HPDE6-E6E7 (cell line): ENCODE measurements around the gene SPDYE8.
"Not testable (repeated sequence)": the region's sequence is repeated elsewhere in the genome, so short reads cannot be mapped to it uniquely, and the experiment has no call there.

Experiments
- DNase-seq: peaks from one replicate; pipeline ENCODE4 v3.0.0; 2011; ENCODE audit warnings: missing footprints; ENCODE audit errors: extremely low spot score

The SPDYE8 gene, protein sequence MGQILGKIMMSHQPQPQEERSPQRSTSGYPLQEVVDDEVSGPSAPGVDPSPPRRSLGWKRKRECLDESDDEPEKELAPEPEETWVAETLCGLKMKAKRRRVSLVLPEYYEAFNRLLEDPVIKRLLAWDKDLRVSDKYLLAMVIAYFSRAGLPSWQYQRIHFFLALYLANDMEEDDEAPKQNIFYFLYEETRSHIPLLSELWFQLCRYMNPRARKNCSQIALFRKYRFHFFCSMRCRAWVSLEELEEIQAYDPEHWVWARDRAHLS

DNA sequence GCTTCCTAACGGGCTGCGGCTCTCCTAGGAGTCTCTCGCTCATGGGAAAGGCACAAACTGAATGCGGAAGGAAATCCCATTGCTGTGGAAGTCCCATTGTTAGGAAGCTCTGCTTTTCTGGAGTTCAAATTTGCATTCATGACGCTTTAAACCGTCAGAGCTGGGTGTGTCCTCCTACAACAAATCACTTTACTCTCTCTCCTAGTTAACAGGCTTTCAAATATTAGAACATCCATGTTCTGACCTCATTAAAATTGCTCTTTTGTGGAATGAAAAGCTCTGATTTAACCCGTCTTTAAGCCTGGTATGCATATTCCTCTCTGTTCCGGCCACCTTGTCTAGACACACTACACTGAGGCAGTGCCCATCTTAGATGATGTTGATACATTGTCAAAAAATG, at the start of gene SPDYE8:
SPDYE8 (minus strand) TSS at position 101 of the 400 bp plus-strand sequence. CDS start 1,800 bp downstream, outside the sequence.
- DNase-seq: not testable (repeated sequence)

DNA sequence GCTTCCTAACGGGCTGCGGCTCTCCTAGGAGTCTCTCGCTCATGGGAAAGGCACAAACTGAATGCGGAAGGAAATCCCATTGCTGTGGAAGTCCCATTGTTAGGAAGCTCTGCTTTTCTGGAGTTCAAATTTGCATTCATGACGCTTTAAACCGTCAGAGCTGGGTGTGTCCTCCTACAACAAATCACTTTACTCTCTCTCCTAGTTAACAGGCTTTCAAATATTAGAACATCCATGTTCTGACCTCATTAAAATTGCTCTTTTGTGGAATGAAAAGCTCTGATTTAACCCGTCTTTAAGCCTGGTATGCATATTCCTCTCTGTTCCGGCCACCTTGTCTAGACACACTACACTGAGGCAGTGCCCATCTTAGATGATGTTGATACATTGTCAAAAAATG, 28.2 kb upstream of the SPDYE8 start, which contains the start of gene SPDYE11:
SPDYE11 (minus strand) TSS at position 101 of the 400 bp plus-strand sequence. CDS start 1,800 bp downstream, outside the sequence.
- DNase-seq: not testable (repeated sequence)

DNA sequence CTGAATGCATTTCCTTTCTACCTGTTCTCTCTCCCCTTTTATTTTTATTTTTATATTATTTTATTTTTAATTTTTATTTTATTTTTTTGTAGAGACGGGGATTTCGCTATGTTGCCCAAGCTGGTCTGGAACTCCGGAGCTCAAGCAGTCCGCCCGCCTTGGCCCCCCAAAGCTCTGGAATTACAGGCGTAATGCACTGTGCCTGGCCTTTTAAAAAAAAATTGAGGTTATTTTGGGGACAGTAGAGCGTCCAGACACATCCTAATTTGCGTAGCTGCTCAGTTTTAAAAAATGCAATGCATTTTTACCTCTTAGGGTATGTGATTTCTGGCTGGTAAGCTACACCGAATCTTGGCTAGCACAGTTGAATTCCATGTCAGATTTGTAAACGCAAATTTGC, 23.1 kb downstream of the SPDYE8 start:
- DNase-seq: not testable (repeated sequence)

GRCh38 chr7:73005693-73006447, 23.7 kb downstream of the SPDYE8 start:
- DNase-seq: not testable (repeated sequence)

DNA sequence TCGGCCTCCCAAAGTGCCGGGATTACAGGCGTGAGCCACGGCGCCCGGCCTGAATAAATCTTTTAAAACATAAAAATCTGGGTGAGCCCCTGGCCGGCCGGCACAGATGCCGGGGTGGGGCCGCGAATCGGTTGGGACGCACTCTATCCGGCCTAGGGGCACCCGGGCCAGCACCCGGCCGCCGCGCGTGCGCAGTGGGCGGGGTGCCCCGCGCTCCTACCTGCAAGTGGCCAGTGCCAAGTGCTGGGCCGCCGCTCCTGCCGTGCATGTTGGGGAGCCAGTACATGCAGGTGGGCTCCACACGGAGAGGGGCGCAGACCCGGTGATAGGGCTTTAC, 24.2 kb downstream of the SPDYE8 start:
- not testable (repeated sequence) for DNase-seq

- DNase-seq: not testable (repeated sequence)
These were observed 31.6 kb downstream of the SPDYE8 start for GRCh38 chr7:72997887-72998468.

- not testable (repeated sequence) for DNase-seq
These were observed 32.1 kb downstream of the SPDYE8 start for GRCh38 chr7:72997447-72997846.

DNA sequence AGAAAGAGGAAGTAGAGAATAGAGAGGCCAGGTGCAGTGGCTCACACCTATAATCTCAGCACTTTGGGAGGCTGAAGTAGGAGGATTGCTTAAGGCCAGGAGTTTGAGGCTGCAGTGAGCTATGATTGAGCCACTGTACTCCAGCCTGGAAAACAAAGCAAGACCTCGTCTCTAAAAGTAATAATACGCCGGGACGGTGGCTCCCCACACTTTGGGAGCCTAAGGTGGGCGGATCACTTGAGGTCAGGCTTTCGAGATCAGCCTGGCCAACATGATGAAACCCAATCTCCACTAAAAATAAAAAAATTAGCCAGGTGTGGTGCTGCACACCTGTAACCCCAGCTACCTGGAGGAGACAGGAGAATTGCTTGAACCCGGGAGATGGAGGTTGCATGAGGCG, 34.1 kb downstream of the SPDYE8 start:
- not testable (repeated sequence) for DNase-seq

- DNase-seq: not testable (repeated sequence)
These were observed 39.2 kb downstream of the SPDYE8 start for GRCh38 chr7:72990146-72990913.

DNA sequence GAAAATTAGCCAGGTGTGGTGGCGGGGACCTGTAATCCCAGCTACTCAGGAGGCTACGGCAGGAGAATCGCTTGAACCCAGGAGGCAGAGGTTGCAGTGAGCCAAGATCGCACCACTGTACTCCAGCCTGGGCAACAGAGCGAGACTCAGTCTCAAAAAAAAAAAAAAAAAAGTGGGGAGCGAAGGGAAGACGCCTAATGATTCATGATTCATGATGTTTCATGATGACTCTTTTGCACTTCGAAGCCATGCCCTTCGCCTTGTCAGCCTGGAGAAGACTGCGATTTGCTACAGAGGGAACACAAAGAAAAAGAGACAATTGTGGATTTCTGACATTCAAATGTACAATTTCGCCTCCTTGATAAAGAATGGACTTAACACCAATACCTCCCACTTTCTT, 47.5 kb downstream of the SPDYE8 start:
- DNase-seq: not testable (repeated sequence)

DNA sequence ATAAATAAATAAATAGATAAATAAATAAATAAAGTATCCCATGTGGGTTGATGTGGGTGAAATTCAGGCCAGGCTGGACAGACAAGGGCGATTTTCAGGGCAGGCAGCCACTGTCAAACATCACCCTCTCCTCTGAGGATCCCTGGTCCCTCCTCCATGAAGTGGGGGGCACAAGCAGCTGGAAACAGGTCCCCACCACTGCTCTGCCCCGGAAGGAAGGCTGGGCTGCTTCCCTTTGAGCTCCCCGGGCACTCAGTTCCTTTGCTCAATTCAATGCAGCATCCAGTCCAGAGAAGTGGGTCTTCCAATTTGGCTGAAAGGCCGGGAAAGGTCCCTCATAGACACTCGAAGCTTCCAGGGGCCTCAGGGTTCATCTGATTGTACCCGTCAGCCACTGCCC, 49.2 kb downstream of the SPDYE8 start:
- not testable (repeated sequence) for DNase-seq

DNA sequence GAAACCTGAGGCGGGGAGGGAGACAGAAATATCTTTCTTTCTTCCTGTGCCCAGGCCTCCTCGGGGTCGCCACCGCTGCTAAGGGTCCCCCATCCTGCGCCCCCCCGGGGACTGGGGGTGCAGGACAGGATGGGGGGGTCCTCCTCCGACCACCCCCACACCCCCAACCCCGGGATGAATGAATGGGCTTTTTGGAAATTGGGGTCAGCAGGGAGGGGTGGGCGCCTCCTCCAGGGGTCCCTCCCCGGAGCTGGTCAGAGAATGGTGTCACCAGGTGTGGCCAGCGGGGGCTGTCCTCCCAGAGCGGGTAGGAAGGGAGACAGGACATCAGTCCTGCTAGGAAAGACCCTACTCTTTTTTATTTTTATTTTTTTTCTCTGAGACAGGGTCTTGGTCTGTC, 53.1 kb downstream of the SPDYE8 start:
- DNase-seq: not testable (repeated sequence)

GRCh38 chr7:72975656-72976286, 53.8 kb downstream of the SPDYE8 start:
- DNase-seq: not testable (repeated sequence)

DNA sequence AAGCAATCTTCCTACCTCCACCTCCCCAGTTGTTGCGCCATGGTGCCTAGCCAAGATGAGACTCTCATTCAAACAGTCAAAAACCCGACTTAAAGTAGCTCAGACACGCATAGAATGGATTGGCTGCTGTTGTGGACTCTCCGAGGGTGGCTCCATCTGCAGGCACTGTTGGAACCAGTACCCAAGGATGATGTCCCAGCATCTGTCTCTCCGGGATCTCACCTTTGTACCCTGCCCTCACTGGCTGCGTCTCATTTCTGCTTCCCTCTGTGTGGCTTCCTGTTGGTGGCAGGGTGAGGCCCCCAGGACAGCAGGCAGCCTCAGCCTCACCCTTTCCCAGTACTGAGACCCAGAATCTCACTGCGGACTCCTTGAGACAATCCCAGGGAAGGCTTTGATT, 54.8 kb downstream of the SPDYE8 start:
- not testable (repeated sequence) for DNase-seq

- DNase-seq: not testable (repeated sequence)
These were observed 58.1 kb downstream of the SPDYE8 start for GRCh38 chr7:72971505-72971904.
